Measurements from ENCODE around the gene P2RY2. TPM values are rescaled to one million over a fixed set of nuclear protein-coding genes. Genes with fewer than 3 reads are reported as not detected.

The P2RY2 gene
- polyA plus RNA-seq, 1 donor from 2014 or later: not detected

- Histone ChIP-seq H3K9me2 (ENCODE audit: insufficient read depth, low read length) (no peaks in the 10 kb centered on the region), H3K9ac (ENCODE audit: low read length) (no peak overlapping the region), H3K9me3 (ENCODE audit: low read length) (no peaks in the 10 kb centered on the region), H3F3A (ENCODE audit: insufficient read depth, low read length, poor library complexity, severe bottlenecking) (no peaks in the 10 kb centered on the region), H3K36me3 (ENCODE audit: insufficient read depth, low read length) (no peaks in the 10 kb centered on the region), H3K27ac (ENCODE audit: low read length) (no peak overlapping the region), H4K20me1 (ENCODE audit: insufficient read depth) (no peaks in the 10 kb centered on the region), H3K27me3 (ENCODE audit: insufficient read depth, low read depth, low read length) (no peaks in the 10 kb centered on the region), H3K79me2 (replicated peaks; ENCODE audit: insufficient read depth, low read length) (no peaks in the 10 kb centered on the region), H3K4me3 (ENCODE audit: low read length) (no peak overlapping the region), H3K4me2 (ENCODE audit: low read length) (no peak overlapping the region), H2AFZ (ENCODE audit: low read depth, low read length) (no peak overlapping the region)
- TF ChIP-seq SMC3 (conservative IDR thresholded peaks at IDR 0.05; ENCODE audit: poor library complexity): no peak
These were observed 7.8 kb downstream of the P2RY2 start for GRCh38 chr11:73225851-73226250.

- Histone ChIP-seq H3K9me3 (ENCODE audit: low read length) (no peaks in the 10 kb centered on the region), H3K4me3 (ENCODE audit: low read length) (no peak overlapping the region), H3K4me2 (ENCODE audit: low read length) (no peak overlapping the region), H3K27me3 (ENCODE audit: insufficient read depth, low read depth, low read length) (no peaks in the 10 kb centered on the region), H3K9me2 (ENCODE audit: insufficient read depth, low read length) (no peaks in the 10 kb centered on the region), H3K27ac (ENCODE audit: low read length) (no peak overlapping the region), H2AFZ (ENCODE audit: low read depth, low read length) (no peak overlapping the region), H3K36me3 (ENCODE audit: insufficient read depth, low read length) (no peaks in the 10 kb centered on the region), H3K79me2 (replicated peaks; ENCODE audit: insufficient read depth, low read length) (no peaks in the 10 kb centered on the region), H3K9ac (ENCODE audit: low read length) (no peak overlapping the region), H3F3A (ENCODE audit: insufficient read depth, low read length, poor library complexity, severe bottlenecking) (no peaks in the 10 kb centered on the region), H4K20me1 (ENCODE audit: insufficient read depth) (no peaks in the 10 kb centered on the region)
- TF ChIP-seq SMC3 (conservative IDR thresholded peaks at IDR 0.05; ENCODE audit: poor library complexity) (no peak), TAF1 (IDR thresholded peaks at IDR 0.05; ENCODE audit: low read depth) (no peak), EZH2 (IDR thresholded peaks at IDR 0.05; ENCODE audit: borderline replicate concordance, insufficient read depth, low read length, poor library complexity, severe bottlenecking) (no peak), MXI1 (conservative IDR thresholded peaks at IDR 0.05; ENCODE audit: poor library complexity, severe bottlenecking) (no peak), POLR2AphosphoS5 (IDR thresholded peaks at IDR 0.05) (no peak), EP300 (conservative IDR thresholded peaks at IDR 0.05; ENCODE audit: poor library complexity, severe bottlenecking) (no peak), CTCF (IDR thresholded peaks at IDR 0.05; ENCODE audit: poor library complexity, severe bottlenecking) (no peak), RAD21 (conservative IDR thresholded peaks at IDR 0.05) (no peak), REST (IDR thresholded peaks at IDR 0.05; ENCODE audit: borderline replicate concordance) (no peak)
These were observed 8.4 kb downstream of the P2RY2 start for GRCh38 chr11:73226297-73227006.
